Retinal pigment epithelial cell (primary cell): Measurements from ENCODE around the gene HPSE2.

ENCODE experiments used
- DNase-seq: peaks from one replicate; pipeline ENCODE4 v3.0.0-alpha.2; 2010; ENCODE audit warnings: low read depth
- H3K4me3 ChIP-seq: 2 replicates; pipeline ENCODE4 v1.5.1; 2011; ENCODE audit warnings: mild to moderate bottlenecking, low read length, control low read depth, moderate library complexity
- CTCF ChIP-seq: conservative IDR thresholded peaks from 2 replicates; pipeline ENCODE4 v1.5.1; 2011; ENCODE audit warnings: low read depth, low read length, control low read depth, inconsistent platforms

HPSE2 gene

GRCh38 chr10:98627711-98628110 lies 607.9 kb downstream of the HPSE2 start:
- TF ChIP-seq CTCF: no peak

GRCh38 chr10:98624963-98625362 lies 610.7 kb downstream of the HPSE2 start:
- no peak for TF ChIP-seq CTCF
- DNase-seq: no peak
- H3K4me3 ChIP-seq: no peak overlapping the region

More at GRCh38 chr10:98627711-98628110, 607.9 kb downstream of the HPSE2 start:
- H3K4me3 ChIP-seq: no peak overlapping the region
- no peak for DNase-seq

- no peak overlapping the region for H3K4me3 ChIP-seq
- no peak for DNase-seq
- no peak for TF ChIP-seq CTCF
Measured at GRCh38 chr10:98623176-98623575, 612.5 kb downstream of the HPSE2 start.

- H3K4me3 ChIP-seq: no peak overlapping the region
- DNase-seq: no peak
- no peak for TF ChIP-seq CTCF
Measured at GRCh38 chr10:98621630-98622029, 614.0 kb downstream of the HPSE2 start.

- H3K4me3 ChIP-seq: no peak overlapping the region
- DNase-seq: no peak
- no peak for TF ChIP-seq CTCF
Measured at GRCh38 chr10:98620503-98620902, 615.1 kb downstream of the HPSE2 start.

- DNase-seq: no peak
- no peak for TF ChIP-seq CTCF
- H3K4me3 ChIP-seq: no peak overlapping the region
Measured at GRCh38 chr10:98619446-98619845, 616.2 kb downstream of the HPSE2 start.

GRCh38 chr10:98617906-98618520 lies 617.6 kb downstream of the HPSE2 start:
- no peak overlapping the region for H3K4me3 ChIP-seq
- DNase-seq: no peak
- TF ChIP-seq CTCF: no peak
